SK-N-SH (cell line): ENCODE results near the gene CFAP97D1. TPM values are rescaled to one million over a fixed set of nuclear protein-coding genes. Genes with fewer than 3 reads are reported as not detected.

Experiments used
- CTCF ChIA-PET: fragments of 300-600, 350-600 bp; formaldehyde crosslinking; extraction: SDS; loops from one replicate; lab custom pipeline; 2021; lab: Yijun Ruan, JAX
- POLR2A ChIA-PET: fragments of 350-600 bp; sonication (Branson Sonifier 250); formaldehyde crosslinking; extraction: SDS; loops from one replicate; lab custom pipeline; 2020; ENCODE audit warnings: antibody characterized with exemption, inconsistent platforms; lab: Yijun Ruan, JAX
- DNase-seq: peaks from one replicate; pipeline ENCODE4 v3.0.0; 2012
- H2AFZ ChIP-seq: fragments of 200-600 bp; sonication (generic); 2 replicates; pipeline ENCODE4 v1.8.1; 2016; ENCODE audit warnings: antibody characterized with exemption, mild to moderate bottlenecking, low read depth
- H3F3A ChIP-seq: fragments of 200-600 bp; sonication (generic); replicated peaks from 2 replicates; pipeline ENCODE3; 2016; ENCODE audit warnings: antibody characterized with exemption, mild to moderate bottlenecking; ENCODE audit not compliant: insufficient read depth
- H3K27ac ChIP-seq, 2 experiments: fragments of 200-500 bp in 1 of 2; fragments of 200-600 bp in 1 of 2; sonication (Bioruptor generic) in 1 of 2; sonication (generic), shearing (Covaris generic) in 1 of 2; 2 replicates each; pipeline versions ENCODE4 v1.5.1 to v1.6.1; 2014 to 2016; ENCODE audit warnings: low read depth in 2 of 2, inconsistent platforms in 1 of 2, low read length in 1 of 2, mild to moderate bottlenecking in 1 of 2, mixed read lengths in 1 of 2
- H3K27me3 ChIP-seq: fragments of 200-600 bp; sonication (generic), shearing (Covaris generic); 2 replicates; pipeline ENCODE4 v1.6.1; 2016; ENCODE audit warnings: mixed run types; ENCODE audit not compliant: insufficient read depth
- H3K36me3 ChIP-seq, 2 experiments: fragments of 200-500 bp in 1 of 2; fragments of 200-600 bp in 1 of 2; sonication (Bioruptor generic) in 1 of 2; sonication (generic) in 1 of 2; replicated peaks in 1 of 2; 2 replicates each; pipeline versions ENCODE3 to v1.5.1; 2014 to 2016; ENCODE audit warnings: low read length in 1 of 2, mild to moderate bottlenecking in 1 of 2; ENCODE audit not compliant: insufficient read depth in 2 of 2, control insufficient read depth in 1 of 2
- H3K4me1 ChIP-seq, 2 experiments: fragments of 200-500 bp in 1 of 2; fragments of 200-600 bp in 1 of 2; sonication (Bioruptor generic) in 1 of 2; sonication (generic), shearing (Covaris generic) in 1 of 2; 2 replicates each; pipeline versions ENCODE4 v1.5.1 to v1.6.1; 2014 to 2016; ENCODE audit warnings: low read depth in 1 of 2, low read length in 1 of 2, mixed run types in 1 of 2; ENCODE audit not compliant: insufficient read depth in 2 of 2, control insufficient read depth in 1 of 2
- H3K4me2 ChIP-seq: fragments of 200-600 bp; sonication (generic), shearing (Covaris generic); 2 replicates; pipeline ENCODE4 v1.6.1; 2017; ENCODE audit warnings: mixed run types
- H3K4me3 ChIP-seq, 2 experiments: fragments of 200-500 bp in 1 of 2; fragments of 200-600 bp in 1 of 2; sonication (Bioruptor generic) in 1 of 2; sonication (generic), shearing (Covaris generic) in 1 of 2; 2 replicates each; pipeline versions ENCODE4 v1.5.1 to v1.8.1; 2014 to 2016; ENCODE audit warnings: low read depth in 2 of 2, inconsistent platforms in 1 of 2, low read length in 1 of 2, mild to moderate bottlenecking in 1 of 2, mixed read lengths in 1 of 2, moderate library complexity in 1 of 2
- H3K79me2 ChIP-seq: fragments of 200-600 bp; sonication (generic); 2 replicates; pipeline ENCODE4 v1.8.1; 2017; ENCODE audit warnings: mild to moderate bottlenecking; ENCODE audit not compliant: insufficient read depth
- H3K9ac ChIP-seq: fragments of 200-600 bp; sonication (generic); 2 replicates; pipeline ENCODE4 v1.6.1; 2017; ENCODE audit warnings: mixed run types
- H3K9me2 ChIP-seq: fragments of 200-600 bp; sonication (generic); 2 replicates; pipeline ENCODE4 v1.6.1; 2017; ENCODE audit warnings: mixed run types
- H3K9me3 ChIP-seq: fragments of 200-600 bp; sonication (generic); 2 replicates; pipeline ENCODE4 v1.6.1; 2017; ENCODE audit warnings: mixed run types, mild to moderate bottlenecking, moderate library complexity
- H4K20me1 ChIP-seq: fragments of 200-600 bp; sonication (generic); 2 replicates; pipeline ENCODE4 v1.6.1; 2017; ENCODE audit warnings: mild to moderate bottlenecking, mixed run types; ENCODE audit not compliant: insufficient read depth
- CHD2 ChIP-seq: fragments of 150-350 bp; IDR thresholded peaks from 2 replicates; pipeline ENCODE4 v1.6.1; 2018; ENCODE audit warnings: low read length; ENCODE audit not compliant: partially characterized antibody
- CTCF ChIP-seq: fragments of 200-600 bp; sonication (generic); IDR thresholded peaks from 2 replicates; pipeline ENCODE4 v1.6.1; 2017; ENCODE audit warnings: antibody characterized with exemption, mild to moderate bottlenecking, moderate library complexity
- ELF1 ChIP-seq: IDR thresholded peaks from 2 replicates; pipeline ENCODE4 v1.4.0; 2012
- EP300 ChIP-seq, 2 experiments: IDR thresholded peaks; 2 replicates each; pipeline versions ENCODE4 v1.4.0 to v1.6.1; 2012; ENCODE audit warnings: borderline replicate concordance in 1 of 2, low read depth in 1 of 2, low read length in 1 of 2
- EZH2phosphoT487 ChIP-seq: fragments of 200-600 bp; sonication (generic); IDR thresholded peaks from 2 replicates; pipeline ENCODE4 v1.6.1; 2017; ENCODE audit warnings: low read depth, mixed run types, mild to moderate bottlenecking, antibody characterized with exemption, moderate library complexity, borderline replicate concordance
- FOXJ3 ChIP-seq: sonication (generic); formaldehyde crosslinking; IDR thresholded peaks from 2 replicates; pipeline ENCODE4 v1.5.1; 2020; ENCODE audit warnings: mild to moderate bottlenecking, missing genetic modification reagents
- GABPA ChIP-seq: IDR thresholded peaks from 2 replicates; pipeline ENCODE4 v1.4.0; 2012; ENCODE audit warnings: low read depth, mild to moderate bottlenecking
- MXI1 ChIP-seq: IDR thresholded peaks from 2 replicates; pipeline ENCODE4 v1.6.1; 2012; ENCODE audit warnings: mild to moderate bottlenecking, low read depth, low read length, improper control_type of control experiment
- NFIC ChIP-seq: IDR thresholded peaks from 2 replicates; pipeline ENCODE4 v1.4.0; 2012; ENCODE audit warnings: borderline replicate concordance
- NRF1 ChIP-seq: IDR thresholded peaks from 2 replicates; pipeline ENCODE4 v1.6.1; 2012; ENCODE audit warnings: low read depth, mild to moderate bottlenecking, low read length
- POLR2AphosphoS5 ChIP-seq: IDR thresholded peaks from 2 replicates; pipeline ENCODE4 v1.6.1; 2012; ENCODE audit warnings: low read depth, low read length
- RXRA ChIP-seq: IDR thresholded peaks from 2 replicates; pipeline ENCODE4 v1.4.0; 2012; ENCODE audit warnings: low read depth, mild to moderate bottlenecking, borderline replicate concordance
- SIN3A ChIP-seq: IDR thresholded peaks from 2 replicates; pipeline ENCODE4 v1.6.1; 2012; ENCODE audit warnings: low read depth, mild to moderate bottlenecking, low read length, moderate library complexity, borderline replicate concordance
- SMC3 ChIP-seq: IDR thresholded peaks from 2 replicates; pipeline ENCODE4 v1.6.1; 2012; ENCODE audit warnings: low read depth, low read length, improper control_type of control experiment
- TCF12 ChIP-seq: IDR thresholded peaks from 2 replicates; pipeline ENCODE4 v1.4.0; 2012
- USF1 ChIP-seq: IDR thresholded peaks from 2 replicates; pipeline ENCODE4 v1.4.0; 2012; ENCODE audit warnings: low read depth, borderline replicate concordance
- WGBS: methylation state at CpG from one replicate; pipeline ENCODE4 v1.1.6; 2017; ENCODE audit warnings: low lambda C conversion rate; 5-methylcytosine and 5-hydroxymethylcytosine counted together
- polyA plus RNA-seq, 3 experiments: library from polyadenylated mRNA; depleted of rRNA; stranded (reverse); fragments of >200 nt; gene quantifications; 2 replicates each; pipeline ENCODE4 v1.2.3, GENCODE V29; 2012

Gene CFAP97D1
- polyA plus RNA-seq, 1 of the 3 experiments (the other 2 are of a cell fraction) = 0.02 TPM

GRCh38 chr17:43812396-43813265 is 32.4 kb downstream of the CFAP97D1 start:
- no peaks in the 10 kb centered on the region for H3K27me3 ChIP-seq
- H3K9me3 ChIP-seq = no peaks in the 10 kb centered on the region
- no peaks in the 10 kb centered on the region for H3K9me2 ChIP-seq
- H3K79me2 ChIP-seq = no peaks in the 10 kb centered on the region
- ChIA-PET POLR2A (no interaction called here), CTCF (interaction anchor here (0.7 to 1.0 kb wide), 2 partner anchors 37 to 46 kb away, joined by 3 read pairs; no protein-coding TSS in a partner anchor)
- H3F3A ChIP-seq = no peaks in the 10 kb centered on the region
- no peak overlapping the region for H3K4me3 ChIP-seq
- no peak for TF ChIP-seq NFIC
- TF ChIP-seq FOXJ3 (CRISPR knock-in tag) = no peak
- no peak for TF ChIP-seq POLR2AphosphoS5
- no peak for TF ChIP-seq USF1
- no peak for TF ChIP-seq CHD2
- TF ChIP-seq EP300 (IDR thresholded peaks at IDR 0.05; ENCODE audit: borderline replicate concordance in 1 of 2, low read depth in 1 of 2, low read length in 1 of 2) = no peak
- TF ChIP-seq RXRA = no peak
- TF ChIP-seq ELF1 = no peak
- no peak for TF ChIP-seq SIN3A
- TF ChIP-seq MXI1 = no peak
- no peak for TF ChIP-seq CTCF
- H3K27ac ChIP-seq = no peak overlapping the region
- no peak for DNase-seq
- H3K9ac ChIP-seq = no peak overlapping the region
- H3K4me1 ChIP-seq = peaks cover 0 to 8% of the 10 kb centered on the region in 2 experiments; a peak in 1 of 4 replicates
- no peaks in the 10 kb centered on the region for H4K20me1 ChIP-seq
- no peak overlapping the region for H3K4me2 ChIP-seq
- peaks cover 7 to 43% of the 10 kb centered on the region in 2 experiments for H3K36me3 ChIP-seq
- 96% methylated on average over 6 of the region's 10 CpGs for WGBS
- no peak overlapping the region for H2AFZ ChIP-seq

- 100% methylated on average over 1 of the region's 3 CpGs for WGBS
- Histone ChIP-seq H3K27me3 (no peaks in the 10 kb centered on the region), H3K36me3 (peaks cover 7 to 38% of the 10 kb centered on the region in 2 experiments), H3K4me1 (peaks cover 0 to 8% of the 10 kb centered on the region in 2 experiments; a peak in 1 of 4 replicates), H2AFZ (no peak overlapping the region), H3K4me3 (no peak overlapping the region), H3K9me2 (no peaks in the 10 kb centered on the region), H3K79me2 (no peaks in the 10 kb centered on the region), H3F3A (no peaks in the 10 kb centered on the region), H4K20me1 (no peaks in the 10 kb centered on the region), H3K4me2 (no peak overlapping the region), H3K27ac (no peak overlapping the region), H3K9ac (no peak overlapping the region), H3K9me3 (no peaks in the 10 kb centered on the region)
- ChIA-PET CTCF (interaction anchor here (0.7 to 1.1 kb wide), 3 partner anchors 33 to 46 kb away, joined by 3 to 5 read pairs (median 3); partner anchors contain the start of gene CD300LG), POLR2A (no interaction called here)
- TF ChIP-seq GABPA (no peak), EZH2phosphoT487 (no peak), SMC3 (no peak), TCF12 (no peak), ELF1 (no peak), NRF1 (no peak), CTCF (no peak)
- DNase-seq = no peak
Measured at GRCh38 chr17:43813386-43813785, 33.2 kb downstream of the CFAP97D1 start.
